CD14-positive monocyte (primary cell): ENCODE data around the gene COL13A1. TPM values are rescaled to one million over a fixed set of nuclear protein-coding genes. Genes with fewer than 3 reads are reported as not detected.

ENCODE experiments used
- DNase-seq, 3 donors: peaks; one replicate each; pipeline ENCODE4 v3.0.0-alpha.2; 2011 to 2022
- H2AFZ ChIP-seq: 2 replicates; pipeline ENCODE4 v1.6.0; 2012; ENCODE audit warnings: mild to moderate bottlenecking, low read depth, low read length, inconsistent platforms; ENCODE audit not compliant: insufficient read depth, poor library complexity, severe bottlenecking
- H3K27ac ChIP-seq, 2 donors: 1 replicate in 1 of 2; 2 replicates in 1 of 2; pipeline ENCODE4 v1.5.1; 2012 to 2013; ENCODE audit warnings: low read length in 2 of 2, control low read depth in 1 of 2, inconsistent platforms in 1 of 2, low read depth in 1 of 2, mild to moderate bottlenecking in 1 of 2
- H3K27me3 ChIP-seq, 2 donors: one replicate each; pipeline versions ENCODE4 v1.6.0 to v1.6.1; 2011 to 2013; ENCODE audit warnings: low read length in 2 of 2; ENCODE audit not compliant: control insufficient read depth in 2 of 2, insufficient read depth in 2 of 2
- H3K36me3 ChIP-seq, 2 donors: replicated peaks in 1 of 2; 1 replicate in 1 of 2; 2 replicates in 1 of 2; pipeline versions ENCODE4 v1.5.1 to v1.6.1; 2012 to 2013; ENCODE audit warnings: low read length in 2 of 2, control low read depth in 1 of 2, inconsistent platforms in 1 of 2, mild to moderate bottlenecking in 1 of 2; ENCODE audit not compliant: insufficient read depth in 2 of 2, control insufficient read depth in 1 of 2
- H3K4me1 ChIP-seq, 2 donors: 1 replicate in 1 of 2; 2 replicates in 1 of 2; pipeline versions ENCODE4 v1.5.1 to v1.6.1; 2012 to 2013; ENCODE audit warnings: low read length in 2 of 2, control low read depth in 1 of 2, inconsistent platforms in 1 of 2, mild to moderate bottlenecking in 1 of 2, moderate library complexity in 1 of 2; ENCODE audit not compliant: insufficient read depth in 2 of 2, control insufficient read depth in 1 of 2
- H3K4me2 ChIP-seq: replicated peaks from 2 replicates; pipeline ENCODE3; 2012; ENCODE audit warnings: low read length, moderate library complexity, mild to moderate bottlenecking; ENCODE audit not compliant: poor library complexity, severe bottlenecking; ENCODE audit errors: extremely low read depth
- H3K4me3 ChIP-seq, 3 experiments: fragments of 200-600 bp in 1 of 3; sonication (generic) in 1 of 3; replicated peaks in 1 of 3; 1 replicate in 2 of 3; 2 replicates in 1 of 3; pipeline ENCODE4 v1.5.1; 2011 to 2013; ENCODE audit warnings: low read length in 3 of 3, mild to moderate bottlenecking in 3 of 3, control low read depth in 2 of 3, low read depth in 2 of 3, inconsistent platforms in 1 of 3, moderate library complexity in 1 of 3
- H3K79me2 ChIP-seq: 2 replicates; pipeline ENCODE4 v1.6.0; 2012; ENCODE audit warnings: mild to moderate bottlenecking, control low read depth, inconsistent platforms, low read length, moderate library complexity; ENCODE audit not compliant: insufficient read depth
- H3K9ac ChIP-seq: 2 replicates; pipeline ENCODE4 v1.6.0; 2017; ENCODE audit warnings: low read length, mild to moderate bottlenecking; ENCODE audit not compliant: insufficient read depth, poor library complexity, severe bottlenecking
- H3K9me3 ChIP-seq, 2 donors: replicated peaks in 1 of 2; 1 replicate in 1 of 2; 2 replicates in 1 of 2; pipeline versions ENCODE4 v1.5.1 to v1.6.1; 2012 to 2013; ENCODE audit warnings: low read length in 2 of 2, control low read depth in 1 of 2; ENCODE audit not compliant: control insufficient read depth in 1 of 2, insufficient read depth in 1 of 2
- H4K20me1 ChIP-seq: 2 replicates; pipeline ENCODE4 v1.6.0; 2012; ENCODE audit warnings: mild to moderate bottlenecking, low read length, control low read depth, moderate library complexity; ENCODE audit not compliant: insufficient read depth
- H3K27ac Mint-ChIP-seq, 7 donors: one replicate each; pipeline ENCODE4 v1.8.0; 2020; ENCODE audit warnings: mild to moderate bottlenecking in 7 of 7, mixed read lengths in 7 of 7, moderate library complexity in 6 of 7, inconsistent platforms in 2 of 7
- H3K27me3 Mint-ChIP-seq, 3 donors: one replicate each; pipeline ENCODE4 v1.8.0; 2021 to 2022; ENCODE audit warnings: low read depth in 3 of 3, mild to moderate bottlenecking in 3 of 3, mixed read lengths in 3 of 3, moderate library complexity in 3 of 3, inconsistent platforms in 1 of 3
- H3K36me3 Mint-ChIP-seq, 2 donors: one replicate each; pipeline ENCODE4 v1.8.0; 2020; ENCODE audit warnings: mixed read lengths in 2 of 2, inconsistent platforms in 1 of 2, mild to moderate bottlenecking in 1 of 2
- H3K4me1 Mint-ChIP-seq: one replicate; pipeline ENCODE4 v1.8.0; 2020; ENCODE audit warnings: mild to moderate bottlenecking, mixed read lengths
- H3K4me3 Mint-ChIP-seq, 2 donors: one replicate each; pipeline ENCODE4 v1.8.0; 2020; ENCODE audit warnings: mild to moderate bottlenecking in 2 of 2, mixed read lengths in 2 of 2, moderate library complexity in 1 of 2
- H3K9me3 Mint-ChIP-seq, 7 donors: one replicate each; pipeline ENCODE4 v1.8.0; 2020 to 2022; ENCODE audit warnings: mixed read lengths in 7 of 7, mild to moderate bottlenecking in 6 of 7, moderate library complexity in 6 of 7, inconsistent platforms in 2 of 7
- WGBS: methylation state at CpG from one replicate; pipeline ENCODE4 v1.1.5; 2013; ENCODE audit warnings: missing lambda C conversion rate; ENCODE audit not compliant: insufficient coverage; 5-methylcytosine and 5-hydroxymethylcytosine counted together
- intact Hi-C, 2 donors: fragments of 100-400 bp; cut with micrococcal nuclease; formaldehyde crosslinking; loops; one replicate each; pipeline versions ENCODE4 v1.15.0 to v1.15.1; 2023
- polyA plus RNA-seq, 3 donors: library from polyadenylated mRNA; depleted of rRNA in 1 of 3; unstranded in 2 of 3; stranded (reverse) in 1 of 3; fragments of 300-500 nt in 2 of 3; fragments of >200 nt in 1 of 3; fragmentation: Illumina TruSeq in 2 of 3; gene quantifications; 1 replicate in 2 of 3; 2 replicates in 1 of 3; pipeline ENCODE4 v1.2.3, GENCODE V29; 2012 to 2021
- TF ChIP-seq, protein P1 (sequence below): fragments of 200-600 bp; IDR thresholded peaks from one replicate; pipeline ENCODE4 v1.8.0; 2022; ENCODE audit warnings: antibody characterized with exemption, mild to moderate bottlenecking

Gene COL13A1
- polyA plus RNA-seq, 3 donors = not detected

DNA sequence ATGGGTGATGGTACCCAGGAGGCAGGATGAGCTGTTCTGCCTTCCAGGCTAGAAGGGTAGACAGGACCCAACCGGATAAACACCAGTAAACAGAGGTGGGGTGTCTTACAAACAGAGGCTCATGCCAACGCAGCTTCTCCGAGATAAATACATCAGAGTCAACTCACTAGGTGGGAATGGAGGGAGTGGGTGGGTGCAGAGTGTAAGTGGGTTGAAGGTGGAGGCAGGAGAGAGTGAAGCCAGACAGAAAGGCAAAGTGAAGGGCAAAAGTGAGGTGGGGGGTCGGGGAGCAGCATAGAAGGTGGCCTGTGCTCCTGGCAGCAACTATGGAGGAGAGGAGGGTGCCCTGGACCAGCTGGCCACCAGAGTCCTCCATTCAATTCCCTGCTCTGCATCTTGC, 40.4 kb upstream of the COL13A1 start:
- TF ChIP-seq, protein P1, sequence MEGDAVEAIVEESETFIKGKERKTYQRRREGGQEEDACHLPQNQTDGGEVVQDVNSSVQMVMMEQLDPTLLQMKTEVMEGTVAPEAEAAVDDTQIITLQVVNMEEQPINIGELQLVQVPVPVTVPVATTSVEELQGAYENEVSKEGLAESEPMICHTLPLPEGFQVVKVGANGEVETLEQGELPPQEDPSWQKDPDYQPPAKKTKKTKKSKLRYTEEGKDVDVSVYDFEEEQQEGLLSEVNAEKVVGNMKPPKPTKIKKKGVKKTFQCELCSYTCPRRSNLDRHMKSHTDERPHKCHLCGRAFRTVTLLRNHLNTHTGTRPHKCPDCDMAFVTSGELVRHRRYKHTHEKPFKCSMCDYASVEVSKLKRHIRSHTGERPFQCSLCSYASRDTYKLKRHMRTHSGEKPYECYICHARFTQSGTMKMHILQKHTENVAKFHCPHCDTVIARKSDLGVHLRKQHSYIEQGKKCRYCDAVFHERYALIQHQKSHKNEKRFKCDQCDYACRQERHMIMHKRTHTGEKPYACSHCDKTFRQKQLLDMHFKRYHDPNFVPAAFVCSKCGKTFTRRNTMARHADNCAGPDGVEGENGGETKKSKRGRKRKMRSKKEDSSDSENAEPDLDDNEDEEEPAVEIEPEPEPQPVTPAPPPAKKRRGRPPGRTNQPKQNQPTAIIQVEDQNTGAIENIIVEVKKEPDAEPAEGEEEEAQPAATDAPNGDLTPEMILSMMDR = no peak
- Histone ChIP-seq H3K79me2 (no peaks in the 10 kb centered on the region), H3K4me1 (no peaks in the 10 kb centered on the region), H3K27ac (no peak overlapping the region), H3K27me3 (no peaks in the 10 kb centered on the region), H3K4me3 (no peak overlapping the region), H2AFZ (no peak overlapping the region), H4K20me1 (no peaks in the 10 kb centered on the region), H3K9me3 (no peaks in the 10 kb centered on the region), H3K36me3 (no peaks in the 10 kb centered on the region), H3K9ac (no peak overlapping the region), H3K4me2 (no peak overlapping the region)
- no peaks in the 10 kb centered on the region for H3K9me3 Mint-ChIP-seq
- H3K4me3 Mint-ChIP-seq = no peak overlapping the region
- H3K27me3 Mint-ChIP-seq = peaks cover 6 to 11% (median 8%) of the 10 kb centered on the region in 3 donors
- intact Hi-C loops = no loop called here
- no peak for DNase-seq
- no peaks in the 10 kb centered on the region for H3K36me3 Mint-ChIP-seq
- H3K27ac Mint-ChIP-seq = no peak overlapping the region
- WGBS = 87% methylated on average over 4 of the region's 4 CpGs
- no peaks in the 10 kb centered on the region for H3K4me1 Mint-ChIP-seq

DNA sequence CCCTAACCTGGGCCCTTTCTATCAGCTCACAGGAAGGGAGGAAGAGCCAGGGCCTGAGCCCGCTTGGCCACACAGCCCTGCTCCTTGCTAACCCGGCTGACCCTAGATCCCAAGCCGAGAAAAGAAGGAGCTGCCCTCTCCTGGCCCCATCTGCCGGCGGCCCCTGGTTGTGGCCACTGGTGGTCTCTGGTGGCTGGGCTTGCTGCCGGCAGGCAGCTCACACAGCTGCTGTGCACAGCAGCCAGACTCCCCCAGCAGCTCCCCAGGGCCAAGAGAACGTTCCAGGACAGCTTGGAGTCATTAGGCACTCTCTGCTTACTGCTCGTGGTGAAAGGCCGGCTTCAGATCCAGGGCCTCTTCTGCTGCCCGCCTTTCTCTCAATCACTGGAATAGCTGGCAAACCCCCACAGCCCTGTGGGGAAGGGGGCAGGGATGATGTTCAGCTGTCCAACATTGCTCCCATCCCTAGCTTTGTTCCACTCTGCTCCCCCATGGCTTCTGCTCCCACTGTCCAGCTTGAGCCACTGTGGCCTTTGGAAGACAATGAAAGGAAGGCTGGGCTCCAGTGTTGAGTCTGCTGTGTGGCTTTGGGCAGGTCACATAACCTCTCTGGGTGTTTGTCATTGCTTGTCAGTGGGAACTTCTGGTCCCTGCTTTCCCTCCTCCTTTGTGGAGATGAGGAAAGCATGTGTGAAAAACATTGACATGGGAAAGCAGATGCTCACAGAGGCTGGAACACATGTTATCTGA, 35.4 kb upstream of the COL13A1 start:
- Histone ChIP-seq H3K27me3 (no peaks in the 10 kb centered on the region), H3K4me2 (no peak overlapping the region), H2AFZ (no peak overlapping the region), H3K4me1 (no peaks in the 10 kb centered on the region), H3K79me2 (no peaks in the 10 kb centered on the region), H3K36me3 (no peaks in the 10 kb centered on the region), H4K20me1 (no peaks in the 10 kb centered on the region), H3K4me3 (no peak overlapping the region), H3K9ac (no peak overlapping the region), H3K27ac (no peak overlapping the region), H3K9me3 (no peaks in the 10 kb centered on the region)
- Mint-ChIP-seq H3K9me3 (peaks cover 0 to 1% (median 0%) of the 10 kb centered on the region in 7 donors), H3K27me3 (peaks cover 5 to 15% (median 11%) of the 10 kb centered on the region in 3 donors), H3K27ac (no peak overlapping the region), H3K4me3 (no peak overlapping the region), H3K4me1 (peaks cover 5% of the 10 kb centered on the region), H3K36me3 (no peaks in the 10 kb centered on the region)
- 94% methylated on average over 7 of the region's 10 CpGs for WGBS
- intact Hi-C loops = no loop called here
- DNase-seq = no peak
- TF ChIP-seq, protein P1 = no peak
